Fibroblast of mammary gland (primary cell): ENCODE measurements around the gene SEPTIN10.
A peak's percentile ranks its signal among the peaks of the same experiment; 100 is the strongest.

Experiments
- DNase-seq: peaks from one replicate; pipeline ENCODE4 v3.0.0-alpha.2; 2010; ENCODE audit warnings: low read depth
- H3K4me3 ChIP-seq: 2 replicates; pipeline ENCODE4 v1.5.1; 2011; ENCODE audit warnings: low read depth, mild to moderate bottlenecking, low read length, moderate library complexity; ENCODE audit not compliant: control insufficient read depth
- TF ChIP-seq, protein P1 (sequence below): conservative IDR thresholded peaks from 2 replicates; pipeline ENCODE4 v1.5.1; 2011; ENCODE audit warnings: low read depth, low read length, inconsistent platforms; ENCODE audit not compliant: control insufficient read depth, insufficient read depth

Gene SEPTIN10

DNA sequence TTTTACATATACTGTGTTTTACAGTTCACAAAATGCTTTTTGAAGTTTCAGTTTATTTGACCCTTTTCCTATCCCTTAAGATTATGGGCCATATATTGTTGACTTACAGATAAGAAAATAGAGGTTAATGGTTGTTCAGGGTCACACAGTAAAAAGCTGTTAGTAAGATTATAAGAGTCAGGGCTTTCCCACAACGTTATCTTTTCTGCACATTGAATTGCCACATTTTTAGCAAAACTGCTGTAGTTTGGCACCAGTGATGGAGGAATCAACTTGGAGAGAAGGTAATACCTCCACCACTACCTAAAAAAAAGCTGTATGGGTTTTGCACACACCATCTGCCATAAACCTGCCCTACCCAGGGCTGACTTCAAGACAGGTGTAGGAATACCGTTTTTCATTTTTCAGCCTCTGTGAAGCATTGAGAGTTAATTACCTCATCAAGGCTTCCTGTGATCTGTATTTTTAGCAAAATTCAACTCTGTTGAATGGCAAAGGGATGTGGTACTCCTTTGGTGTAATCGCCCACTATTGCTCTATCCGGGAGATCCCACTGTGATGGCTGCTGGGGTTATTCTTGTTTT is 5.4 kb upstream of the SEPTIN10 start:
- TF ChIP-seq, protein P1, sequence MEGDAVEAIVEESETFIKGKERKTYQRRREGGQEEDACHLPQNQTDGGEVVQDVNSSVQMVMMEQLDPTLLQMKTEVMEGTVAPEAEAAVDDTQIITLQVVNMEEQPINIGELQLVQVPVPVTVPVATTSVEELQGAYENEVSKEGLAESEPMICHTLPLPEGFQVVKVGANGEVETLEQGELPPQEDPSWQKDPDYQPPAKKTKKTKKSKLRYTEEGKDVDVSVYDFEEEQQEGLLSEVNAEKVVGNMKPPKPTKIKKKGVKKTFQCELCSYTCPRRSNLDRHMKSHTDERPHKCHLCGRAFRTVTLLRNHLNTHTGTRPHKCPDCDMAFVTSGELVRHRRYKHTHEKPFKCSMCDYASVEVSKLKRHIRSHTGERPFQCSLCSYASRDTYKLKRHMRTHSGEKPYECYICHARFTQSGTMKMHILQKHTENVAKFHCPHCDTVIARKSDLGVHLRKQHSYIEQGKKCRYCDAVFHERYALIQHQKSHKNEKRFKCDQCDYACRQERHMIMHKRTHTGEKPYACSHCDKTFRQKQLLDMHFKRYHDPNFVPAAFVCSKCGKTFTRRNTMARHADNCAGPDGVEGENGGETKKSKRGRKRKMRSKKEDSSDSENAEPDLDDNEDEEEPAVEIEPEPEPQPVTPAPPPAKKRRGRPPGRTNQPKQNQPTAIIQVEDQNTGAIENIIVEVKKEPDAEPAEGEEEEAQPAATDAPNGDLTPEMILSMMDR = no peak
- H3K4me3 ChIP-seq = no peak overlapping the region
- DNase-seq = no peak

DNA sequence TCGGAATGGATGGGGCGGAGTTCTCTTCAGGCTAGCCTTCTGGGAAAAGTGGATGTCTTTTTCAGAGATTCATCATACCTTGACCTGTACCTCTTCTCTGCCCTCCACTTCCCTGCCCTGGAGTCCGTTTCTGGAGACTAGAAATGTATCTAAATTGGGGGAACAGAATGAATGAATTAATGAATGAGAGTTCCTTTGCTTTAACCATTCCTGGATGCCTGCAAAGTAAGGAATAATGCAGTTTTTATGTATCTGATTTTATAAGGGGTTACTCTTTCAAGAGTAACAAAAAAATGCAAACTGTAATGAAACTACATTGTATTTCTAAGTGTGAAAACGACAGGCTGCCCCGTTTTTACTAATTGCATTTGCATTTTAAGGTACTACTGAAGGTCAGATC is 2.4 kb upstream of the SEPTIN10 start:
- H3K4me3 ChIP-seq = peak overlapping the region; percentile 53

GRCh38 chr2:109615637-109616144 is 1.9 kb upstream of the SEPTIN10 start:
- no peak for DNase-seq
- TF ChIP-seq, protein P1 = no peak
- H3K4me3 ChIP-seq = peak overlapping the region; percentile 53

More for the DNA sequence above, 2.4 kb upstream of the SEPTIN10 start:
- TF ChIP-seq, protein P1 = no peak
- DNase-seq = no peak

DNA sequence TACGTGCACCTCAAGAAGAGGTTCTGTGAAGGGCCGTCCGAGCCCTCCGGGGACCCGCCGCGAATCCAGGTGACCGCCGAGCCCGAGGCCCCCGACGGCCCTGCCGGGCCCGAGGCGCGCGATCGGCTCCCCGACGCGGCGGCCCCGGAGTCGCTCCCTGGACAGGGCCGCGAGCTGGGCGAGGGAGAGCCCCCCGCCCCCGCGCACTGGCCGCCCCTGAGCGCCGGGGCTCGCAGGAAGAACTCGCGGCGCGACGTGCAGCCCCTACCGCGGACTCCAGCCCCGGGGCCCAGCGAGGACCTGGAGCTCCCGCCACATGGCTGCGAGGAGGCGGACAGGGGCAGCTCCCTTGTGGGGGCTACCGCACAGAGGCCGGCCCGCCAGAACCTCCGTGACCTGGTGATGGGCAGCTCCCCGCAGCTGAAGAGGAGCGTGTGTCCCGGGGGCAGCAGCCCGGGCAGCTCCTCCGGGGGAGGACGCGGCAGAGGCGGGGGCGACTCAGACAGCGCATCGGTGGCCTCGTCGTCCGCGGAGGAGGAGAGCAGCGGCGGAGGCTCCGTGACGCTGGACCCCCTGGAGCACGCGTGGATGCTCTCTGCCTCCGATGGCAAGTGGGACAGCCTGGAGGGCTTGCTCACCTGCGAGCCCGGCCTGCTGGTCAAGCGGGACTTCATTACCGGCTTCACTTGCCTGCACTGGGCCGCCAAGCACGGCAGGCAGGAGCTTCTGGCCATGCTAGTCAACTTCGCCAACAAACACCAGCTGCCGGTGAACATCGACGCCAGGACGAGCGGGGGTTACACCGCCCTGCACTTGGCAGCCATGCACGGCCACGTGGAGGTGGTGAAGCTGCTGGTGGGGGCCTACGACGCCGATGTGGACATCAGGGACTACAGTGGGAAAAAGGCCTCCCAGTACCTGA is 1.2 kb upstream of the SEPTIN10 start:
- DNase-seq = no peak
- H3K4me3 ChIP-seq = peak overlapping the region; percentile 53
- TF ChIP-seq, protein P1 = no peak

- TF ChIP-seq, protein P1 = no peak
- peak; percentile 72 for DNase-seq
- H3K4me3 ChIP-seq = peak overlapping the region; percentile 77
Measured at GRCh38 chr2:109613081-109613921, 465 bp downstream of the SEPTIN10 start.

GRCh38 chr2:109611467-109612095 is 2.2 kb downstream of the SEPTIN10 start:
- DNase-seq = peak; percentile 85
- TF ChIP-seq, protein P1 = no peak
- H3K4me3 ChIP-seq = peak overlapping the region; percentile 77
